GM12864 (cell line): Measurements from ENCODE around the gene IGF2BP3.

Experiments
- DNase-seq: peaks from one replicate; pipeline ENCODE4 v3.0.0-alpha.2; 2011; ENCODE audit warnings: low read depth
- H3K4me3 ChIP-seq: 2 replicates; pipeline ENCODE4 v1.5.1; 2011; ENCODE audit warnings: mild to moderate bottlenecking, low read depth, low read length, control low read depth
- TF ChIP-seq, protein P1 (sequence below): IDR thresholded peaks from 2 replicates; pipeline ENCODE4 v1.5.1; 2011; ENCODE audit warnings: low read depth, mild to moderate bottlenecking, moderate library complexity, low read length, control low read depth, inconsistent platforms; ENCODE audit errors: missing control alignments

The IGF2BP3 gene

DNA sequence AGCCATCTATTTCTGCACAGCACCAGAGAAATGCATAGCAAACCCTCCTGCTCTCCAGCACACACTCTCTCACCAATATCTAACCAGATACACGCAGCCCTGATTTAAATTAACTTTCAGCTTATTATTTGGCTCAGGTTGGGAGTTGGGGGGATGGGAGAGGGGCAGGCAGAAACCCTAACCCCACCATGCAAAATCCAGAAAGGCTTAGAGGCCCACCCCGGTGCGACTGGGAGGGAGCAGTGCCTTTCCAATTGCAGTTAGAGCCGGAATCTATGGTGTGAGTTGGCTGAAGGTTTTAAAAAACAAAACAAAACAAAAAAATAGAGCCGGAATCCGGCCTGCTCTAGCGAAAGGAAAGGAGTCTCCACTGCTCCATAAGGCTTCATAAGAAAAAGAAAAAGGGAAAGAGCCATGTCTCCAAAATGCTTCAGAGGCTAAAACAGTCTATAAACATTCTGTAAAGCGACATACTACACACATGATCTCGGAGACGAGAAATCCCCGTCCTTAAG, 2.9 kb downstream of the IGF2BP3 start:
- peak overlapping the region; percentile 91 for H3K4me3 ChIP-seq
- DNase-seq, result no peak
- TF ChIP-seq, protein P1, sequence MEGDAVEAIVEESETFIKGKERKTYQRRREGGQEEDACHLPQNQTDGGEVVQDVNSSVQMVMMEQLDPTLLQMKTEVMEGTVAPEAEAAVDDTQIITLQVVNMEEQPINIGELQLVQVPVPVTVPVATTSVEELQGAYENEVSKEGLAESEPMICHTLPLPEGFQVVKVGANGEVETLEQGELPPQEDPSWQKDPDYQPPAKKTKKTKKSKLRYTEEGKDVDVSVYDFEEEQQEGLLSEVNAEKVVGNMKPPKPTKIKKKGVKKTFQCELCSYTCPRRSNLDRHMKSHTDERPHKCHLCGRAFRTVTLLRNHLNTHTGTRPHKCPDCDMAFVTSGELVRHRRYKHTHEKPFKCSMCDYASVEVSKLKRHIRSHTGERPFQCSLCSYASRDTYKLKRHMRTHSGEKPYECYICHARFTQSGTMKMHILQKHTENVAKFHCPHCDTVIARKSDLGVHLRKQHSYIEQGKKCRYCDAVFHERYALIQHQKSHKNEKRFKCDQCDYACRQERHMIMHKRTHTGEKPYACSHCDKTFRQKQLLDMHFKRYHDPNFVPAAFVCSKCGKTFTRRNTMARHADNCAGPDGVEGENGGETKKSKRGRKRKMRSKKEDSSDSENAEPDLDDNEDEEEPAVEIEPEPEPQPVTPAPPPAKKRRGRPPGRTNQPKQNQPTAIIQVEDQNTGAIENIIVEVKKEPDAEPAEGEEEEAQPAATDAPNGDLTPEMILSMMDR, result no peak

DNA sequence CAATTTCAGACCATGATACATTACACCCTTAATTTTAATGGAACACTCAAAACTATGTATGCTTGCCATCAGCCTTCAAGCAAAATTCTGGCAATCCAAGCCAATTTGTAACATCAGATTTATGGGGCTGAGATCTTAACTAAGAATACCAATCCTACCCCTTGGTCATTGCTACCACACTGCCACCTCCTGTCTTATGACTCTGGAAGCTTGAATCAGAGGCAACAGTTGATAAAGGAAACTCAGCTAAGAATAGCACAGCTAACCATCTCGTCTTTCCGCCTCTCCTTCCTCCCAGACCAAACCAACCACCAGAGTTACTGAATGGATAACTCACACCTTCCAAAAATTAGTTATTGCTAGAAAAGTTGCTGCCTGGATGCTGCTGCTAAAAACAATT, 7.4 kb downstream of the IGF2BP3 start:
- DNase-seq, result no peak
- no peak overlapping the region for H3K4me3 ChIP-seq
- TF ChIP-seq, protein P1, result no peak

DNA sequence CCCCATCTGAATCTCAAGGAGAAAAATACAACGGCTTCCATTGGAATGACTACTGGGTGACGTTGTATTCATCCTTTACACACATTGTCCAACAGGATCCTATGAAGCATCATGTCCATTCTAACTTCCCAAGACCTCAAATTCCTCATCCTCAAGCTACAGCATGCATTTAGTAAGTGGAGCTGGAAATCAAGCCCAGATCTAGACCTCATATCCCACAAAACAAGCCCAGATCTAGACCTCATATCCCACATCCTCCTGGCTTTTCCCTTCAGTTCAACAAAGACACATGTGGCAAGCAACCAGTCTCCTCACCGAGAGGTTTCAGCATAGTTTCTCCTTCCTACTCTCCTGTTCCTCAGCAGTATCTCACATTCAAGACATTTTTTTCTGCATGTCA, 12.2 kb downstream of the IGF2BP3 start:
- no peak for DNase-seq
- TF ChIP-seq, protein P1, result no peak
- H3K4me3 ChIP-seq, result no peak overlapping the region

DNA sequence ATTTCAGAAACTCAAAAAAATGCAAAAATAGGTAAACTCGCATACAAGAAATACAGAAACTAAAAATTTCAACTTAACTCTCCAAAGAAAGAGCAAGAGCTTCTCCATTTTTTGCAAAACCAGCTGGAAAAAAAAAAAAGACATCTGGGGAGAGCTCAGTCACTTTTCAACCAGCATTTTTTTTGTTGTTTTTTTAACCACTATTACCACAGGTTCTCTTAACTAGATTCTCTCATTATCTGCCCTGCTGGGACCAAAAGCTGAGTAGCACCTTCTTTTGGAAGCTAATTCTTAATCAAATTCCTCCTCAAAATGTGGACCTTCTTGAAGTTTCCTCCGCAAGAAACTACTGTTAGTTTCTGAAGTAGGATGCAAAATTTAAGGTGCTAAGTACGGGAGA, 14.2 kb downstream of the IGF2BP3 start:
- TF ChIP-seq, protein P1, result no peak
- no peak for DNase-seq
- H3K4me3 ChIP-seq, result no peak overlapping the region

DNA sequence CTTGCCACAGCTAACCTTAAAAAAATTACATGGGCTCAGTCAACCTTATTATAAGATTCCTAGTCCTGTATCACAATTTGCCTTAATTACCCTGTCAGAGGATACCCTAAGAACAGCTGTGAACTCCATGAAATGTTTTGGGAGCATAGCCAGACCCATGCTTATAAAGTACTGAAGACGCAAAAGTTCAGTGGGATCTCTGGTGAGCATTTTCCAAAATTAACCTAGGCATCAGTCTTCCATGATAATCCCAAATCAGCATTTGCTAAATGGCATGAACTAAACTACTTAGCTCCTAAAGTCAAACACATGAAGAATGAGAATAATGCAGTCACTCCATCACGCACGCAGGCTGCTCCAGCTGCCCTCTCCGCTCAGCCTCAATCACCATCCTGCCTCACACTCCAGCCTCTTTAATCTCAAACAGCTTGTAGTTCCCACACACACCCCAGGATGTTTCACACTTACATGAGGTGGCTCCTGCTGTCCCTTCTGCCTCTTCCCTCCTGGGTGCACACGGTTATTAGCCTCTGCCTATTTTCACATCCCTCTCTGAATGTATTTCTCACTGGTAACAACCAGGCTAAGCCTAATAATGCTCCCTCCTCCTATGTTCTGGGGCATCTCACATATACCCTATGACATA, 15.3 kb downstream of the IGF2BP3 start:
- H3K4me3 ChIP-seq, result no peak overlapping the region
- TF ChIP-seq, protein P1, result no peak
- no peak for DNase-seq

DNA sequence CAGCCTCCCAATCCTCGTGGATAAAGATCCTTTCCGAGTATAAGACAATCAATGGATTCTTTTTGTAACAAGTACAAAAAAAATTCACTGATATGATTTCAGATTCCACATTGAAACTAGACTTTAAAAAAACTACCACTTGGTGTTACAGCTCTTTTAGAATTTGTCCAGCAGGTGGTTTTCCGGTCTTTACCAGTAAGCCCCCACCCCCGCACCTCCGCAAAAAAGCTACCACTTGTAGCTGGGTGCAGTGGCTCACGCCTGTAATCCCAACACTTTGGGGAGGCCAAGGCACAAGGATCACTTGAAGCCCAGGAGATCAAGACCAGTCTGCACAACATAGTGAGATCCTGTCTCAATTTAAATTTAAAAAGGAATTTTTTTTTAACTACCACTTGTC, 19.8 kb downstream of the IGF2BP3 start:
- no peak for DNase-seq
- H3K4me3 ChIP-seq, result no peak overlapping the region

DNA sequence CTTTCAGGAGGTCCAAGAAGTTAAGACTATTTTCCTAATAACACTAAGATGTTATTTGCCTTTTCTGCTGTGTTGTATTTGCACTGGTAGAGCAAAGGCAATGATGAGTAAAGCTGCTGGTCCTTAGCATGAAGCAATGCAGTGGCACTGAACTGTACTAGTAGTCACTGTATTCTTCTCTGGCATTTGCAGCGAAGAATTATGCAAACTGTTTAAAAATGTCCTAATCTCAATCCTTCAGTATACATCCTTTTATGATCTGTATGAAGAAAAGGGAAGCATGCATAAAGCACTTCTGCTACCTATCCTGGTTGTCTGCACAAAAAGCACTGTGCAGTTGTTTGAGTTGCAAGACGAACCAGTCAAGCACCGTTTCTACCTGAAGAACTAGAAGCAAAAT, 20.4 kb downstream of the IGF2BP3 start:
- H3K4me3 ChIP-seq, result no peak overlapping the region
- no peak for DNase-seq
- TF ChIP-seq, protein P1, result no peak

More for the DNA sequence above, 19.8 kb downstream of the IGF2BP3 start:
- TF ChIP-seq, protein P1, result peak; percentile 8
